Breast epithelium (tissue), 4 donors: ENCODE data around the gene ANKRD2. TPM values are rescaled to one million over a fixed set of nuclear protein-coding genes. Genes with fewer than 3 reads are reported as not detected.

Experiments
- DNase-seq, 2 donors: peaks; one replicate each; pipeline ENCODE4 v3.0.0-alpha.2; 2019; ENCODE audit warnings: low spot score in 2 of 2
- H3K27ac ChIP-seq, 2 donors: fragments of 200-600 bp; sonication (generic) in 1 of 2; one replicate each; pipeline ENCODE4 v1.5.1; 2016 to 2019; ENCODE audit warnings: mild to moderate bottlenecking in 1 of 2
- H3K27me3 ChIP-seq, 2 donors: fragments of 200-600 bp; sonication (generic) in 1 of 2; one replicate each; pipeline versions ENCODE4 v1.5.1 to v1.6.0; 2017 to 2019; ENCODE audit warnings: control low read depth in 1 of 2, mild to moderate bottlenecking in 1 of 2
- H3K36me3 ChIP-seq: fragments of 200-600 bp; one replicate; pipeline ENCODE4 v1.5.1; 2019
- H3K4me1 ChIP-seq, 2 donors: fragments of 200-600 bp; sonication (generic); one replicate each; pipeline ENCODE4 v1.5.1; 2016 to 2019; ENCODE audit warnings: control low read depth in 1 of 2
- H3K4me3 ChIP-seq, 3 donors: fragments of 200-600 bp; sonication (generic); 1 replicate in 2 of 3; 2 replicates in 1 of 3; pipeline ENCODE4 v1.5.1; 2016 to 2019; ENCODE audit warnings: mild to moderate bottlenecking in 3 of 3, moderate library complexity in 2 of 3
- H3K9me3 ChIP-seq, 2 donors: fragments of 200-600 bp; sonication (generic) in 1 of 2; one replicate each; pipeline ENCODE4 v1.5.1; 2016 to 2019; ENCODE audit warnings: control low read depth in 1 of 2
- POLR2A ChIP-seq: fragments of 450-650 bp; IDR thresholded peaks from one replicate; pipeline ENCODE4 v1.6.1; 2016; ENCODE audit warnings: antibody characterized with exemption, mild to moderate bottlenecking, moderate library complexity
- POLR2AphosphoS5 ChIP-seq, 3 donors: sonication (generic); formaldehyde crosslinking; IDR thresholded peaks; one replicate each; pipeline ENCODE4 v1.6.1; 2017; ENCODE audit warnings: antibody characterized with exemption in 3 of 3
- intact Hi-C: fragments of 100-400 bp; cut with DNase I; formaldehyde crosslinking; loops from one replicate; pipeline ENCODE4 v1.15.1; 2023; ENCODE audit warnings: low total_unique reads
- total RNA-seq, 3 donors: library from RNA; depleted of rRNA; stranded (reverse); fragments of >200 nt; gene quantifications; one replicate each; pipeline ENCODE4 v1.1.0, GENCODE V29; 2016
- TF ChIP-seq, protein P1 (sequence below), 3 donors: fragments of 450-650 bp; IDR thresholded peaks; one replicate each; pipeline ENCODE4 v1.5.1; 2016 to 2017; ENCODE audit warnings: antibody characterized with exemption in 3 of 3, mild to moderate bottlenecking in 3 of 3, moderate library complexity in 3 of 3

Gene ANKRD2
- total RNA-seq, 3 donors from 2014 or later: not detected

DNA sequence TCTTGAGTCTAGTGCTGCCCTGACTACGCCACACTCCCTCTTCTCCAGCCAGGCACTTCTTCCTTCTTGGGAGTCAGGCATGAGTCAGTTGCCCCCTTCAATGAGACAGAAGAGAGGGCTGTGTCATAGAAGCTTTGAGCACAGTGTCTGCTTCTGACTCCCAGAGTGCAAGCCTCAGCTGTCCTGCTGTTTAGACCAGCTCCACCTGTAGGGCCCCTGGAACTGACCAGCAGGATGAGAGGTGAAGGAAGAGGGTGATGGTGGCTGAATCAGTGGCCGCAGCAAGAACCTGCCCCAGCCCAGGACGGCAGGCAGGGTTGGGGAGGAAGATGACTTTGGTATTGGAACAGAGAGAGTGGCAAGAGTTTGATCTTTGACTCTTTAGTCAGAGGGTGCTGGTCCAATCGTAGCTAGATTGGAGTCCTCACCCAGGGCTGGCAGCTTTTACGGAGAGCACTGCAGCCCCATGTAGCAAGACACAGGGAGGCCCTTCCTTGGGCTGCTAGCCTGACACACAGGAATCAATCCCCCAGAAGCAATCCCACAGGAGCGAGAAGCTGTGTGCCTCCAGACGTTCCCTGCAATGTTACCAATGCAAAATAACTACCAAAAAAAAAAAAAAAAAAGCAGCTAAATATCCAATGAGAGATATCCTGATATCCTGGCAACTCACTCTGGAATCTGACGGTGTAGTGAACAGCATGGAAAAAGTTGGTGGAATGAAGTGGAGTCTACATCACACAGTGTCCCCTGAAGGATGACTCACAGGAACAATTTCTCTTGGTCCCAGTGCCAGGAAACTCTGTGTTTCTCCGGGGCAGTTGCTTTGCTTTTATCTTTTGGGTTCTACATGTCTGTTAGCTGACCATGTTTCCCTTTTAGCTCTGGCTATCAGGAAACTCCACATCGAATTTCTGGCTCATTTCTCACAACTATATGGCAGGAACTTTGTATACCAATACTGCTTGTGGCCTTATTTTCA, 23.8 kb downstream of the ANKRD2 start:
- H3K9me3 ChIP-seq: no peaks in the 10 kb centered on the region
- no peaks in the 10 kb centered on the region for H3K36me3 ChIP-seq
- intact Hi-C loops: no loop called here
- no peaks in the 10 kb centered on the region for H3K27me3 ChIP-seq
- H3K4me1 ChIP-seq: no peaks in the 10 kb centered on the region
- H3K4me3 ChIP-seq: no peak overlapping the region
- DNase-seq: peak in 1 of 2 donors; percentile 68
- H3K27ac ChIP-seq: peak overlapping the region; percentile 64 to 84
- TF ChIP-seq POLR2A: no peak
- TF ChIP-seq POLR2AphosphoS5 (IDR thresholded peaks at IDR 0.05): peak in 1 of 3 donors; percentile 72
- TF ChIP-seq, protein P1, sequence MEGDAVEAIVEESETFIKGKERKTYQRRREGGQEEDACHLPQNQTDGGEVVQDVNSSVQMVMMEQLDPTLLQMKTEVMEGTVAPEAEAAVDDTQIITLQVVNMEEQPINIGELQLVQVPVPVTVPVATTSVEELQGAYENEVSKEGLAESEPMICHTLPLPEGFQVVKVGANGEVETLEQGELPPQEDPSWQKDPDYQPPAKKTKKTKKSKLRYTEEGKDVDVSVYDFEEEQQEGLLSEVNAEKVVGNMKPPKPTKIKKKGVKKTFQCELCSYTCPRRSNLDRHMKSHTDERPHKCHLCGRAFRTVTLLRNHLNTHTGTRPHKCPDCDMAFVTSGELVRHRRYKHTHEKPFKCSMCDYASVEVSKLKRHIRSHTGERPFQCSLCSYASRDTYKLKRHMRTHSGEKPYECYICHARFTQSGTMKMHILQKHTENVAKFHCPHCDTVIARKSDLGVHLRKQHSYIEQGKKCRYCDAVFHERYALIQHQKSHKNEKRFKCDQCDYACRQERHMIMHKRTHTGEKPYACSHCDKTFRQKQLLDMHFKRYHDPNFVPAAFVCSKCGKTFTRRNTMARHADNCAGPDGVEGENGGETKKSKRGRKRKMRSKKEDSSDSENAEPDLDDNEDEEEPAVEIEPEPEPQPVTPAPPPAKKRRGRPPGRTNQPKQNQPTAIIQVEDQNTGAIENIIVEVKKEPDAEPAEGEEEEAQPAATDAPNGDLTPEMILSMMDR (IDR thresholded peaks at IDR 0.05): no peak

DNA sequence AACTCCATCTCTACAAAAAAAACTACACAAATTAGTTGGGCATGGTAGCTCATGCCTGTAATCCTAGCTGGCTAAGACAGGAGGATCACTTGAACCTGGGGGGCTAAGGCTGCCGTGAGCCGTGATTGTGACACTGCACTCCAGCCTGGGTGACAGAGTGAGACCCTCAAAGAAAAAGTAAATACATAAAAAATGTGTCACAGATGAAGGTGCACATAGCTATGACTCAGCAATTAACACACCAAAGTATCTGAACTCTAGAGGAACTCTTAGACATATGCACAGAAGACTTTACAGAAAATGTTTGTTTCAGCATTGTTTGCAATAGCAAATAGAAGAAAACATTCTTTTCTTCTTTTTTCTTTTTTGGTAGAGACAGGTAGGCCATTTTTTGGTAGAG, 25.2 kb downstream of the ANKRD2 start:
- DNase-seq: no peak
- intact Hi-C loops: no loop called here
- H3K9me3 ChIP-seq: no peaks in the 10 kb centered on the region
- no peaks in the 10 kb centered on the region for H3K36me3 ChIP-seq
- no peaks in the 10 kb centered on the region for H3K4me1 ChIP-seq
- H3K27me3 ChIP-seq: no peaks in the 10 kb centered on the region
- H3K4me3 ChIP-seq: no peak overlapping the region
- TF ChIP-seq POLR2AphosphoS5 (IDR thresholded peaks at IDR 0.05): no peak
- no peak overlapping the region for H3K27ac ChIP-seq

DNA sequence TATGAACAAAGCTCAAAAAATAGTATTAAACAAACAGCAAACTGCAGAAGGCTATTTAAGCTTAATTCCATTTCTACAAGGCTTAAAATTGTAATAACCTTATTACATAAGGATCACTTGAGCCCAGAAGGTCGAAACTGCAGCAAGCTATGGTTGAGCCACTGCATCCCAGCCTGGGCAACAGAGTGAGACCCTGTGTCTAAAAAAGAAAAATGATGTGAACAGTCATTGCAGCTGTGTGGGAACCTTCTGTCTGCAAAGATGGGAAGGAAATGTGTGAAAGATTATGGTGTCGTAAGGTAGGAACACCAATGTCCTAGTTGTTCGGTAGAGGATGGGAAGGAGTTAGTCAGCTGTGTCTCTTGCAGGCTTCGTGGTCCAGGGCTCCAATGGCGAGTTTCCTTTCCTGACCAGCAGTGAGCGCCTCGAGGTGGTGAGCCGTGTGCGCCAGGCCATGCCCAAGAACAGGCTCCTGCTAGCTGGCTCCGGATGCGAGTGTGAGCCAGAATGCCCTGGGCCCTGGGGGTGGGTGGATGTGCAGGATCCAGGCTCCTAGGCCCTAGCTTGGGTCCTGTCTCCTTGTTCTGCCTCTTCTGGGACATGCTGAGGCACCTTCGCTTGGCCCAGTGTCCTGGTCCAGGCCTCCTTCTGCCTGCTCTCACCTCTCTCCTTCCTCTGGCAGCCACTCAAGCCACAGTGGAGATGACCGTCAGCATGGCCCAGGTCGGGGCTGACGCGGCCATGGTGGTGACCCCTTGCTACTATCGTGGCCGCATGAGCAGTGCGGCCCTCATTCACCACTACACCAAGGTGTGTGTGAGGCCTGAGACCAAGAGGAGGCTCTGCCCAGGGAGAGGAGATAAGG, 26.1 kb downstream of the ANKRD2 start:
- Histone ChIP-seq H3K36me3 (no peaks in the 10 kb centered on the region), H3K27ac (no peak overlapping the region), H3K9me3 (no peaks in the 10 kb centered on the region)

DNA sequence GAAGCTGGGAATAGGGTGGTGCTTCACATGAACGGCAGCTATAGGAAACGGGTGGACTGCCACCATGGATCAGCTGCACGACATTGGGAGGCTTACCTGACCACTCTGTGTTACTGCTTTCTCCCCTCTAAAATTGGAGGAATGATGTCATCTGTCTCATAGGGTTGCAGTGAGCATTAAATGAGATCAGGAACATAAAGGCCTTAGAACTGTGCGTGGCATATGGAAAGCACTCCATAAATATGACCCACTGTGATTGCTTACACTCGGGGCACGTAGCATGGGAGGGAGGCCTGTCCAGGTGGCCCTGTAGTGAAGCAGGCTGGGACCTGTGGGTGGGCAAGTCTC, 26.7 kb downstream of the ANKRD2 start:
- no peaks in the 10 kb centered on the region for H3K36me3 ChIP-seq
- no peaks in the 10 kb centered on the region for H3K4me1 ChIP-seq
- intact Hi-C loops: no loop called here
- no peaks in the 10 kb centered on the region for H3K9me3 ChIP-seq
- DNase-seq: no peak
- no peak overlapping the region for H3K27ac ChIP-seq
- no peak overlapping the region for H3K4me3 ChIP-seq
- no peaks in the 10 kb centered on the region for H3K27me3 ChIP-seq
- TF ChIP-seq, protein P1 (IDR thresholded peaks at IDR 0.05): no peak
- TF ChIP-seq POLR2AphosphoS5 (IDR thresholded peaks at IDR 0.05) (no peak), POLR2A (no peak)

More for the DNA sequence above, 26.1 kb downstream of the ANKRD2 start:
- TF ChIP-seq POLR2A (no peak), POLR2AphosphoS5 (IDR thresholded peaks at IDR 0.05) (no peak)
- TF ChIP-seq, protein P1 (IDR thresholded peaks at IDR 0.05): no peak
- peak in 1 of 2 donors; percentile 34 for DNase-seq
- Histone ChIP-seq H3K27me3 (no peaks in the 10 kb centered on the region), H3K4me3 (no peak overlapping the region), H3K4me1 (no peaks in the 10 kb centered on the region)
- intact Hi-C loops: no loop called here

DNA sequence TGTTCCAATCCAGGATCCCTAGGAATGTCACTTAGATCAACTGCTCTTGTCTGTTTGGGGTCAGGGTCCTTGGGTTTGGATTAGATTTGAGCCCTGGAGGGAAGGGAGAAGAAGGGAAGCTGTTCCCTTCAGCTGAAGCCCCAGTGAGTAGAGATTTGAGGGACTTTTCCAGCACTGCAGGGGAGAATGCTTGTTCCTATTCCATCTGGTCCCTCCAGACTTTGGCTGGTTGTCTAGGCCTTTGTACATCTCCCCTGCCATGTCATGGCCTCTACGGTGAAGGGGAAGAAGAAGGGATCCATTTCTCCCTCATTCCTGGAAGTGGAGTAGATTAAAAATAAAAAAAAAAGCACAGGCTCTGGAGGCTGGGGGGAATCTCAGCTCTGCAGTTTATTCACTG, 28.0 kb downstream of the ANKRD2 start:
- Histone ChIP-seq H3K4me3 (no peak overlapping the region), H3K27ac (no peak overlapping the region), H3K4me1 (no peaks in the 10 kb centered on the region), H3K27me3 (no peaks in the 10 kb centered on the region), H3K36me3 (no peaks in the 10 kb centered on the region), H3K9me3 (no peaks in the 10 kb centered on the region)
- no peak for DNase-seq
- TF ChIP-seq POLR2AphosphoS5 (IDR thresholded peaks at IDR 0.05): no peak
- TF ChIP-seq POLR2A: no peak
- TF ChIP-seq, protein P1 (IDR thresholded peaks at IDR 0.05): no peak
- intact Hi-C loops: no loop called here
